Suprapubic skin (tissue), 4 donors: Measurements from ENCODE around the gene HDX.

ENCODE experiments used
- EP300 ChIP-seq: sonication (generic); formaldehyde crosslinking; IDR thresholded peaks from one replicate; pipeline ENCODE4 v1.6.1; 2017; ENCODE audit warnings: antibody characterized with exemption
- POLR2A ChIP-seq, 2 donors: fragments of 450-650 bp; IDR thresholded peaks; one replicate each; pipeline ENCODE4 v1.6.1; 2017; ENCODE audit warnings: antibody characterized with exemption in 2 of 2, mild to moderate bottlenecking in 2 of 2, moderate library complexity in 2 of 2
- POLR2AphosphoS5 ChIP-seq, 3 donors: sonication (generic); formaldehyde crosslinking; IDR thresholded peaks; one replicate each; pipeline ENCODE4 v1.6.1; 2017; ENCODE audit warnings: antibody characterized with exemption in 3 of 3
- TF ChIP-seq, protein P1 (sequence below), 2 donors: fragments of 200-600 bp in 1 of 2; fragments of 450-650 bp in 1 of 2; sonication (generic) in 1 of 2; IDR thresholded peaks; one replicate each; pipeline ENCODE4 v1.5.1; 2016 to 2019; ENCODE audit warnings: antibody characterized with exemption in 2 of 2, mild to moderate bottlenecking in 1 of 2, moderate library complexity in 1 of 2

DNA sequence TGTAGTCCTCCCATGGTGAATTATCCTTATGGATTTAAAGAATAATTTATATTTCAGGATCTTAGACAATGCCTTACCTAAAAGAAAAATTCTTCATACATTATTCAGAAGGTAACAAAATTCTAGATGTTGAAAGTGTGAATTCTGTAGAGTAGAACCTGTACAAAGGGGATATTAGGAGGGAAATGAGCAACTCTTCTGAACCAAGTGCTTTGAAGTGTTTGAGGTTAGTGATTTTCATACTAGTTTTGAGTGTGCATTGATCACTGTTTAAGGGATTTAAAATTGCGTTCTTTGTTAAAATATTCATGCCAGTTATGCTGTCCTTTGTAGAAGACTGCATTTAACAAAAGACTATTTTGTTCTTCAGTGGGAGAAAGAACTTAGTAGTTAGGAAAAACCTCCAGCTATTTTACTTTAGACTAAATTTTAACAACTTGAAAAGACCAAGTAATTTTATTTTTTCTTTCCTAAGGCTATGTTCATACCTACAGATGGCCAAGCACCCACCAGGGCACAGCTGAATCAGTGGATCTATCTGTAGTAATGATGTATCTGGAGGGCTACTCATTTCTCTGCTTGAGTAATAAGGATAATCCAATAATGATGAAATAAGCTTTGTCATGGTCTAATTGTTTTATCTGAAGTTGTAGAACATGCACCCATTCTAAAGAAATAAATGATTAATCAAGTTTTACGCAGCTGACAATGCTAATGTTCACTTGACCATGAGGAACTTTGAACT is 180.0 kb downstream of the HDX start:
- TF ChIP-seq, protein P1, sequence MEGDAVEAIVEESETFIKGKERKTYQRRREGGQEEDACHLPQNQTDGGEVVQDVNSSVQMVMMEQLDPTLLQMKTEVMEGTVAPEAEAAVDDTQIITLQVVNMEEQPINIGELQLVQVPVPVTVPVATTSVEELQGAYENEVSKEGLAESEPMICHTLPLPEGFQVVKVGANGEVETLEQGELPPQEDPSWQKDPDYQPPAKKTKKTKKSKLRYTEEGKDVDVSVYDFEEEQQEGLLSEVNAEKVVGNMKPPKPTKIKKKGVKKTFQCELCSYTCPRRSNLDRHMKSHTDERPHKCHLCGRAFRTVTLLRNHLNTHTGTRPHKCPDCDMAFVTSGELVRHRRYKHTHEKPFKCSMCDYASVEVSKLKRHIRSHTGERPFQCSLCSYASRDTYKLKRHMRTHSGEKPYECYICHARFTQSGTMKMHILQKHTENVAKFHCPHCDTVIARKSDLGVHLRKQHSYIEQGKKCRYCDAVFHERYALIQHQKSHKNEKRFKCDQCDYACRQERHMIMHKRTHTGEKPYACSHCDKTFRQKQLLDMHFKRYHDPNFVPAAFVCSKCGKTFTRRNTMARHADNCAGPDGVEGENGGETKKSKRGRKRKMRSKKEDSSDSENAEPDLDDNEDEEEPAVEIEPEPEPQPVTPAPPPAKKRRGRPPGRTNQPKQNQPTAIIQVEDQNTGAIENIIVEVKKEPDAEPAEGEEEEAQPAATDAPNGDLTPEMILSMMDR (IDR thresholded peaks at IDR 0.05): no peak
- TF ChIP-seq POLR2A (IDR thresholded peaks at IDR 0.05) (no peak), POLR2AphosphoS5 (IDR thresholded peaks at IDR 0.05) (no peak), EP300 (no peak)
